HCT116 (cell line): ENCODE measurements around the gene PCMT1. TPM values are rescaled to one million over a fixed set of nuclear protein-coding genes. Genes with fewer than 3 reads are reported as not detected.

Experiments
- ATAC-seq: fragments of 200-7000 bp; cut with Tn5 transposase; 2 replicates; pipeline ENCODE4 v1.9.1; 2020; ENCODE audit warnings: mild to moderate bottlenecking, moderate library complexity
- BruUV-seq: library from RNA; stranded (reverse); fragments of 400-500 nt; replicated peaks from 2 replicates; lab custom pipeline; 2021; lab: Mats Ljungman, UMichigan
- CTCF ChIA-PET: fragments of 300-600 bp; sonication (Branson Sonifier 250); formaldehyde crosslinking; loops from one replicate; lab custom pipeline; 2021; ENCODE audit warnings: antibody characterized with exemption; lab: Charles Lee
- POLR2A ChIA-PET: fragments of 300-600, 350-600 bp; sonication (Branson Sonifier 250); formaldehyde crosslinking; loops from one replicate; lab custom pipeline; 2021; ENCODE audit warnings: antibody characterized with exemption; lab: Charles Lee
- RAD21 ChIA-PET, 2 experiments: fragments of 300-600 bp; sonication (Branson Sonifier 250); formaldehyde crosslinking; loops; one replicate each; lab custom pipeline; 2023; ENCODE audit warnings: low total read pairs in 2 of 2; ENCODE audit not compliant: uncharacterized antibody in 2 of 2, unreplicated experiment in 2 of 2, low non-redundant PET in 1 of 2; lab: Charles Lee
- DNase-seq: peaks from one replicate; pipeline ENCODE4 v3.0.0-alpha.2; 2010; ENCODE audit warnings: low read depth, low spot score
- H2AFZ ChIP-seq: fragments of 200-600 bp; shearing (Covaris generic), sonication (generic); 2 replicates; pipeline ENCODE4 v1.6.1; 2017; ENCODE audit warnings: low read depth, mixed run types, mixed read lengths, antibody characterized with exemption, low read length; ENCODE audit not compliant: poor library complexity, severe bottlenecking
- H3K27ac ChIP-seq: 2 replicates; pipeline ENCODE4 v1.5.1; 2012; ENCODE audit warnings: low read depth, low read length
- H3K27me3 ChIP-seq: fragments of 200-600 bp; sonication (generic); 2 replicates; pipeline ENCODE4 v1.6.1; 2016; ENCODE audit warnings: mixed run types, low read length, mixed read lengths; ENCODE audit not compliant: insufficient read depth
- H3K36me3 ChIP-seq, 2 experiments: fragments of 200-500 bp in 1 of 2; fragments of 200-600 bp in 1 of 2; sonication (Bioruptor generic) in 1 of 2; sonication (generic) in 1 of 2; 2 replicates each; pipeline versions ENCODE4 v1.5.1 to v1.6.1; 2014 to 2016; ENCODE audit warnings: low read length in 2 of 2, inconsistent platforms in 1 of 2, mixed read lengths in 1 of 2, mixed run types in 1 of 2; ENCODE audit not compliant: insufficient read depth in 2 of 2, control insufficient read depth in 1 of 2
- H3K4me1 ChIP-seq, 2 experiments: fragments of 200-600 bp in 1 of 2; sonication (generic) in 1 of 2; 2 replicates each; pipeline versions ENCODE4 v1.5.1 to v1.6.1; 2012 to 2017; ENCODE audit warnings: low read length in 2 of 2, inconsistent platforms in 1 of 2, mild to moderate bottlenecking in 1 of 2, mixed read lengths in 1 of 2, mixed run types in 1 of 2, moderate library complexity in 1 of 2; ENCODE audit not compliant: insufficient read depth in 2 of 2, control insufficient read depth in 1 of 2
- H3K4me2 ChIP-seq: fragments of 200-600 bp; sonication (generic); 2 replicates; pipeline ENCODE4 v1.6.1; 2017; ENCODE audit warnings: mixed run types, low read length, mixed read lengths
- H3K4me3 ChIP-seq, 2 experiments: fragments of 200-600 bp in 1 of 2; sonication (generic) in 1 of 2; replicated peaks in 1 of 2; 2 replicates each; pipeline ENCODE4 v1.5.1; 2011 to 2016; ENCODE audit warnings: low read length in 2 of 2, control low read depth in 1 of 2, low read depth in 1 of 2, mild to moderate bottlenecking in 1 of 2, mixed read lengths in 1 of 2, mixed run types in 1 of 2
- H3K79me2 ChIP-seq: fragments of 200-600 bp; sonication (generic); 2 replicates; pipeline ENCODE4 v1.6.1; 2017; ENCODE audit warnings: mild to moderate bottlenecking, mixed run types, low read length, moderate library complexity, mixed read lengths; ENCODE audit not compliant: insufficient read depth
- H3K9ac ChIP-seq: fragments of 200-600 bp; sonication (generic); 2 replicates; pipeline ENCODE4 v1.6.1; 2016; ENCODE audit warnings: low read length, mixed read lengths
- H3K9me2 ChIP-seq: fragments of 200-600 bp; sonication (generic), shearing (Covaris generic); 2 replicates; pipeline ENCODE4 v1.6.1; 2017; ENCODE audit warnings: mixed run types, mild to moderate bottlenecking, moderate library complexity; ENCODE audit not compliant: insufficient read depth
- H3K9me3 ChIP-seq, 2 experiments: fragments of 200-500 bp in 1 of 2; fragments of 200-600 bp in 1 of 2; sonication (Bioruptor generic) in 1 of 2; sonication (generic) in 1 of 2; 2 replicates each; pipeline ENCODE4 v1.6.1; 2014 to 2017; ENCODE audit warnings: low read length in 2 of 2, mixed read lengths in 2 of 2, inconsistent platforms in 1 of 2, low read depth in 1 of 2, mild to moderate bottlenecking in 1 of 2, mixed run types in 1 of 2, moderate library complexity in 1 of 2; ENCODE audit not compliant: control insufficient read depth in 1 of 2, insufficient read depth in 1 of 2
- H4K20me1 ChIP-seq: fragments of 200-600 bp; sonication (generic), shearing (Covaris generic); 2 replicates; pipeline ENCODE4 v1.6.1; 2017; ENCODE audit warnings: mixed run types, mild to moderate bottlenecking, moderate library complexity; ENCODE audit not compliant: insufficient read depth
- POLR2A ChIP-seq: IDR thresholded peaks from 2 replicates; pipeline ENCODE4 v1.7.0; 2011; ENCODE audit warnings: borderline replicate concordance; ENCODE audit not compliant: insufficient read depth, insufficient read length; ENCODE audit errors: extremely low read depth
- SRF ChIP-seq: IDR thresholded peaks from 2 replicates; pipeline ENCODE4 v1.6.1; 2012; ENCODE audit warnings: low read depth
- intact Hi-C: fragments of 100-400 bp; cut with micrococcal nuclease; formaldehyde crosslinking; loops from 2 replicates; pipeline ENCODE4 v1.10.0; 2022
- total RNA-seq: library from RNA; stranded (reverse); gene quantifications from one replicate; pipeline ENCODE4 v1.2.1, GENCODE V29; 2021; ENCODE audit not compliant: unreplicated experiment
- TF ChIP-seq, protein P1 (sequence below): IDR thresholded peaks from 2 replicates; pipeline ENCODE4 v1.6.1; 2012; ENCODE audit warnings: low read depth
- TF ChIP-seq, protein P2 (sequence below): IDR thresholded peaks from 2 replicates; pipeline ENCODE4 v1.6.1; 2012

The PCMT1 gene
- total RNA-seq, 1 experiment from 2014 or later: 86.9 TPM

DNA sequence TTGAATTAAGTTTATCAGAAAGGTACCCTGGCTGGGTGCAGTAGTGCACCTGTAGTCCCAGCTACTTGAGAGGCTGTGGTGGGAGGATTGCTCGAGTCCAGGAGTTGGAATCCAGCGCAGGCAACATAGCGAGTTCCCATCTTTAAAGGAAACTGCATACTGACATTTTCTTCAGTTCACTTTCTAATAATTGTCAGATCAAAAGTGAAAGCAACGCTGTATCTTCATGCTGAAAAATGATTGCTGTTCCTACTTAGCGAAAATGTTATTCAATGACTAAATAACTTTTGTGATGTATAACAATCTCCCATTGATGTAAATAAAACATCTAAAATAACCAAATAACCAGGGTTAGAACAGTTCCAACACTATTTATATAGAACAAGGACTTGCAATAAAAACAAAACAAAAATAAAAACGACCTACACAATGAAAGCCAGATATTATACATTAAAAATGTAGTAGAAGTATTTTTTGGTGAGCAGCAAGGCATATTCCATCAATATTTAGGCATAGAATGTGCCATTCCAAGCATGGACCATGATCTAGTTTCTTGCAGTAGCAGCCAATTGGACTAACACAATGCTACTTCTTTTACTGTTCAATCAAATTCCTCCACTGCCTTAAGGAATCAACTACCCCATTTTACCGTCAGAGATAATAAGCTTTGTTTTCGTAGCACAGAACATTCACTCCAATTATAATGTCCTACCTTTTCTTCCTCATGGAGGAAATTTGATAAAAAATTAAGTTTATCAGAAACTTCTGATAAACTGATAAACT is 33.2 kb upstream of the PCMT1 start:
- no peak overlapping the region; the same call in 1 of the 2 replicates for H3K27ac ChIP-seq
- peaks cover 4 to 19% of the 10 kb centered on the region in 2 experiments; a peak in 3 of 4 replicates for H3K4me1 ChIP-seq
- POLR2A ChIA-PET: interaction anchor here (1.2 kb wide), 1 partner anchor 11 kb away, joined by 3 read pairs; no protein-coding TSS in a partner anchor
- no peaks in the 10 kb centered on the region for H3K27me3 ChIP-seq
- CTCF ChIA-PET: no interaction called here
- DNase-seq (no peak), ATAC-seq (no peak)
- H3K79me2 ChIP-seq: peaks cover 70% of the 10 kb centered on the region
- no TSS peak for BruUV-seq
- no peaks in the 10 kb centered on the region for H3K9me3 ChIP-seq
- no peaks in the 10 kb centered on the region for H3K9me2 ChIP-seq
- no peak overlapping the region for H2AFZ ChIP-seq
- TF ChIP-seq SRF (no peak), POLR2A (no peak)
- TF ChIP-seq, protein P1, sequence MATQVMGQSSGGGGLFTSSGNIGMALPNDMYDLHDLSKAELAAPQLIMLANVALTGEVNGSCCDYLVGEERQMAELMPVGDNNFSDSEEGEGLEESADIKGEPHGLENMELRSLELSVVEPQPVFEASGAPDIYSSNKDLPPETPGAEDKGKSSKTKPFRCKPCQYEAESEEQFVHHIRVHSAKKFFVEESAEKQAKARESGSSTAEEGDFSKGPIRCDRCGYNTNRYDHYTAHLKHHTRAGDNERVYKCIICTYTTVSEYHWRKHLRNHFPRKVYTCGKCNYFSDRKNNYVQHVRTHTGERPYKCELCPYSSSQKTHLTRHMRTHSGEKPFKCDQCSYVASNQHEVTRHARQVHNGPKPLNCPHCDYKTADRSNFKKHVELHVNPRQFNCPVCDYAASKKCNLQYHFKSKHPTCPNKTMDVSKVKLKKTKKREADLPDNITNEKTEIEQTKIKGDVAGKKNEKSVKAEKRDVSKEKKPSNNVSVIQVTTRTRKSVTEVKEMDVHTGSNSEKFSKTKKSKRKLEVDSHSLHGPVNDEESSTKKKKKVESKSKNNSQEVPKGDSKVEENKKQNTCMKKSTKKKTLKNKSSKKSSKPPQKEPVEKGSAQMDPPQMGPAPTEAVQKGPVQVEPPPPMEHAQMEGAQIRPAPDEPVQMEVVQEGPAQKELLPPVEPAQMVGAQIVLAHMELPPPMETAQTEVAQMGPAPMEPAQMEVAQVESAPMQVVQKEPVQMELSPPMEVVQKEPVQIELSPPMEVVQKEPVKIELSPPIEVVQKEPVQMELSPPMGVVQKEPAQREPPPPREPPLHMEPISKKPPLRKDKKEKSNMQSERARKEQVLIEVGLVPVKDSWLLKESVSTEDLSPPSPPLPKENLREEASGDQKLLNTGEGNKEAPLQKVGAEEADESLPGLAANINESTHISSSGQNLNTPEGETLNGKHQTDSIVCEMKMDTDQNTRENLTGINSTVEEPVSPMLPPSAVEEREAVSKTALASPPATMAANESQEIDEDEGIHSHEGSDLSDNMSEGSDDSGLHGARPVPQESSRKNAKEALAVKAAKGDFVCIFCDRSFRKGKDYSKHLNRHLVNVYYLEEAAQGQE: no peak
- TF ChIP-seq, protein P2, sequence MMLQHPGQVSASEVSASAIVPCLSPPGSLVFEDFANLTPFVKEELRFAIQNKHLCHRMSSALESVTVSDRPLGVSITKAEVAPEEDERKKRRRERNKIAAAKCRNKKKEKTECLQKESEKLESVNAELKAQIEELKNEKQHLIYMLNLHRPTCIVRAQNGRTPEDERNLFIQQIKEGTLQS: no peak
- H3K9ac ChIP-seq: peak overlapping the region; percentile 97
- H3K36me3 ChIP-seq: no peaks in the 10 kb centered on the region
- H3K4me2 ChIP-seq: peak overlapping the region; percentile 84
- intact Hi-C loops: loop anchor here (5.0 kb wide), 1 partner anchor 149 kb away; the partner anchor contains the start of gene GINM1
- H4K20me1 ChIP-seq: no peaks in the 10 kb centered on the region; the same call in 1 of the 2 replicates
- RAD21 ChIA-PET: no interaction called here
- peak overlapping the region; percentile 79 to 82 for H3K4me3 ChIP-seq
